ENCODE data around the gene TINCR. TPM values are rescaled to one million over a fixed set of nuclear protein-coding genes. Genes with fewer than 3 reads are reported as not detected.

The TINCR gene
- polyA plus RNA-seq, 2 donors, result 43.1 to 59.7 TPM

Other genes starting within 250 kb of the TINCR start
- 10 to 100 TPM; 11.3 to 18.3 TPM for gene PTPRS, start 227.1 kb downstream of the TINCR start, polyA plus RNA-seq
- gene ZNRF4, start 112.5 kb downstream of the TINCR start, polyA plus RNA-seq, result not detected
- 10 to 100 TPM; 27.5 to 43.7 TPM for gene SAFB2, start 54.8 kb upstream of the TINCR start, polyA plus RNA-seq
- gene SAFB, start 55.1 kb upstream of the TINCR start, polyA plus RNA-seq, result 10 to 100 TPM; 44.2 to 48.5 TPM
- gene MICOS13, start 112.6 kb upstream of the TINCR start, polyA plus RNA-seq, result 100 to 1,000 TPM in 1 of 2 donors, 10 to 100 TPM in 1; 86.8 to 104 TPM
- gene HSD11B1L, start 113.1 kb upstream of the TINCR start, polyA plus RNA-seq, result 1 to 10 TPM; 3.8 to 4.1 TPM
- gene RPL36, start 122.3 kb upstream of the TINCR start, polyA plus RNA-seq, result 1,000 to 10,000 TPM; 1,315 to 1,592 TPM
- gene LONP1, start 152.2 kb upstream of the TINCR start, polyA plus RNA-seq, result 10 to 100 TPM; 19.3 to 36.1 TPM
- gene CATSPERD, start 152.7 kb upstream of the TINCR start, polyA plus RNA-seq, result not detected
- 1 to 10 TPM; 3.3 to 8.0 TPM for gene PRR22, start 216.8 kb upstream of the TINCR start, polyA plus RNA-seq
- 10 to 100 TPM; 32.3 to 53.9 TPM for gene DUS3L, start 223.2 kb upstream of the TINCR start, polyA plus RNA-seq
- gene NRTN, start 237.1 kb upstream of the TINCR start, polyA plus RNA-seq, result 1 to 10 TPM; 2.2 to 2.8 TPM

Data from esophagus (tissue), 2 donors.